ENCODE data around the gene SNORC.
"Not testable (repeated sequence)": the region's sequence is repeated elsewhere in the genome, so short reads cannot be mapped to it uniquely, and the experiment has no call there.

The SNORC gene

DNA sequence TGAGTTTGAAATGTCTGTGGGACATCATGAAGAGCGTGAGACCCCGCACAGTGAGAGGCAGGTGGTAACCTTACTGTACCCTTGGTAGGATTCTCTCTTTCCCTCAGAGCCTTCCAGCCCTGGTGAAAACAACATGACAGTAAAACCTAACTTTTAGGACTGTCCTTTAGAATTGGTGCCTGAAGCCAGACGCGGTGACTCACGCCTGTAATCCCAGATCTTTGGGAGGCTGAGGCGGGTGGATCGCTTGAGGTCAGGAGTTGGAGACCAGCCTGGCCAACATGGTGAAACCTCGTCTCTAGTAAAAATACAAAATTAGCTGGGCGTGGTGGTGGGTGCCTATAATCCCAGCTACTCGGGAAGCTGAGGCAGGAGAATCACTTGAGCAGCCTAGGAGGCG lies 18.0 kb upstream of the SNORC start:
- H3K36me3 ChIP-seq (ENCODE audit: control insufficient read depth, insufficient read depth, low read length), result peaks cover 37% of the 10 kb centered on the region
- H3K9ac ChIP-seq (ENCODE audit: low read length); H3K4me1 ChIP-seq (ENCODE audit: control insufficient read depth, insufficient read depth, low read length): not testable (repeated sequence)

DNA sequence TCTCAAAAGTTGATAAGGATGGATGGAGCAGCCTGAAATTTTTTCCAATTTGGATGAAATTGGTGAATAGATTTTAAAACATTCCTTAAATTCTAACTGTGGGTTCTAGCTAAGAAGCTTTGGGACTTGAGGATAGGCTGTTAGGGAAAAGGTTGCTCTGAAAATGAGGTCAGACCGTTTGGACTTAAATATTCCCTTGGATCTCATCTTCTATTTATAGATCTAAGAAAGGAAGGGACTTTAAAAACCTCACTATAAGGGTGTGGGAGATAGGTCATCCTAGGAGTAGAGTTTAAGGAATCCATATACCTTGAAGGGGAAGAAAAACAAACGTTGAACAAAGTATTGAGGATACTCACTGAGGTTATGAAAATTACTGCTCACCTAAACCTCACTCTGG lies 17.4 kb upstream of the SNORC start:
- H3K36me3 ChIP-seq (ENCODE audit: control insufficient read depth, insufficient read depth, low read length), result peaks cover 38% of the 10 kb centered on the region
- H3K4me3 ChIP-seq (ENCODE audit: low read length), result no peak overlapping the region

More for the DNA sequence above, 18.0 kb upstream of the SNORC start:
- not testable (repeated sequence) for H3K27me3 ChIP-seq (ENCODE audit: control insufficient read depth, insufficient read depth, low read length); H3K4me3 ChIP-seq (ENCODE audit: low read length); H3K27ac ChIP-seq (ENCODE audit: low read depth, low read length)

DNA sequence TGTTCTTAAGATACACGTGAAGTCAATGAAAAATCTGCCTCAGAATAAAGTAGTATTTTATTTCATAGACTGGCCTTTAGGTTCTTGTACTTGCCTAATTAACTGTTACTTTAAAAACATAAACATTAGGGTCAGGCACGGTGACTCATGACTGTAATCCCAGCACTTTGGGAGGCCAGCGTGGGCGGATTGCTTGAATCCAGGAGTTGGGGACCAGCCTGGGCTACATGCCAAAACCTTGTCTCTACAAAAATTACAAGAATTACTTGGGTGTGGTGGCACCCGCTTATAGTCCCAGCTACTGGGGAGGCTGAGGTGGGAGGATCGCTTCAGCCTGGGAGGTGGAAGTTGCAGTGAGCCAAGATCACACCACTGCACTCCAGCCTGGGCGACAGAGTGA lies 16.0 kb upstream of the SNORC start:
- H3K9ac ChIP-seq (ENCODE audit: low read length), result no peak overlapping the region
- H3K36me3 ChIP-seq (ENCODE audit: control insufficient read depth, insufficient read depth, low read length), result peaks cover 32% of the 10 kb centered on the region

More for the DNA sequence above, 17.4 kb upstream of the SNORC start:
- H3K4me1 ChIP-seq (ENCODE audit: control insufficient read depth, insufficient read depth, low read length), result no peaks in the 10 kb centered on the region
- H3K27me3 ChIP-seq (ENCODE audit: control insufficient read depth, insufficient read depth, low read length), result no peaks in the 10 kb centered on the region
- no peak overlapping the region for H3K27ac ChIP-seq (ENCODE audit: low read depth, low read length)
- no peak overlapping the region for H3K9ac ChIP-seq (ENCODE audit: low read length)

DNA sequence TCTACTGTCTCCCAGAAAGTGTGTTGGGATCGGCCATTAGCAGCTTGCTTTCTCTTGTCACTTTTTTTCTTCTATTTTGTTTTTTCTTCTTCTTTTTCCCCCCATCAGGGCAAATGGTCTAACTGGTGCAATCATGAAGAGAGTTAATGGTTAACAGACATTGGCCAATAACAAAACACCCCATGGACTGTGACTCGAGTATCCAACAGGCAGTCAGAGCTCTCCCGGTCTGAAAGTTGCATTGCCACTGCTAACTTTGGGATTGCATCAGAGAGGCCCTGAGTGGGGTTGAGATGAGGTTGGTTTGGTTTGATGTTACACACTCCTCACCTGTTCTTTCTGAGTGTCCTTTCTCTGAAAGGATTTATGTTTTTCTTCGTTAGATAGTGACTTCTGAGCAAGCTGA lies 12.9 kb upstream of the SNORC start:
- peaks cover 20% of the 10 kb centered on the region for H3K36me3 ChIP-seq (ENCODE audit: control insufficient read depth, insufficient read depth, low read length)
- H3K9ac ChIP-seq (ENCODE audit: low read length), result no peak overlapping the region
- H3K27ac ChIP-seq (ENCODE audit: low read depth, low read length), result no peak overlapping the region
- H3K4me1 ChIP-seq (ENCODE audit: control insufficient read depth, insufficient read depth, low read length), result no peaks in the 10 kb centered on the region
- no peak overlapping the region for H3K4me3 ChIP-seq (ENCODE audit: low read length)
- H3K27me3 ChIP-seq (ENCODE audit: control insufficient read depth, insufficient read depth, low read length), result no peaks in the 10 kb centered on the region

More for the DNA sequence above, 16.0 kb upstream of the SNORC start:
- Histone ChIP-seq H3K27me3 (ENCODE audit: control insufficient read depth, insufficient read depth, low read length) (no peaks in the 10 kb centered on the region), H3K4me3 (ENCODE audit: low read length) (no peak overlapping the region), H3K4me1 (ENCODE audit: control insufficient read depth, insufficient read depth, low read length) (no peaks in the 10 kb centered on the region), H3K27ac (ENCODE audit: low read depth, low read length) (no peak overlapping the region)

DNA sequence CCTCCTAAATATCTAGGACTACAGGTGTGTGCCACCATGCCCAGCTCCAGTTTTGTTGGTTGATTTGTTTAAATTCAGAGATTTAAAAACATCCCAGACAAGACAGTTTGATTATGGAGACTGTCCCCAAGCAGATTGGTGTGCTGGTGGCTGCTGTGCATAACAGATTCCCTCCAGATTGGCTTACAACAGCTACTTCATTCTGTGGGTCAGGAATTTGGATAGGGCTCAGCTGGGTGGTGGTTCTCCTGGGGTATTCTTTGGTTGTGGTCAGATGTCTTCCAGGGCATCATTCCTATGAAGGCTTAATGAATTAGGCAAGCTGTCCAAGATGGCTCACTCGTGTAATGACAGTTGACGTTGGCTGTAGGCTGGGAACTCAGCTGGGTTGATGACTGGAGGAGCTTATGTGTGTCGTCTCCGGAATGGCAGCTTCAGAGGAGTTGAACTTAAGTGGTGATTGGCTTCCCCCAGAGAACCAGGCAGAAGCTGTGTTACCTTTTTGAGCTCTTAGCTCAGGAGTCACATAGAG lies 10.6 kb upstream of the SNORC start:
- no peak overlapping the region for H3K27ac ChIP-seq (ENCODE audit: low read depth, low read length)
- peaks cover 23% of the 10 kb centered on the region for H3K36me3 ChIP-seq (ENCODE audit: control insufficient read depth, insufficient read depth, low read length)
- H3K27me3 ChIP-seq (ENCODE audit: control insufficient read depth, insufficient read depth, low read length), result no peaks in the 10 kb centered on the region
- H3K9ac ChIP-seq (ENCODE audit: low read length), result no peak overlapping the region
- H3K4me1 ChIP-seq (ENCODE audit: control insufficient read depth, insufficient read depth, low read length), result no peaks in the 10 kb centered on the region
- no peak overlapping the region for H3K4me3 ChIP-seq (ENCODE audit: low read length)

DNA sequence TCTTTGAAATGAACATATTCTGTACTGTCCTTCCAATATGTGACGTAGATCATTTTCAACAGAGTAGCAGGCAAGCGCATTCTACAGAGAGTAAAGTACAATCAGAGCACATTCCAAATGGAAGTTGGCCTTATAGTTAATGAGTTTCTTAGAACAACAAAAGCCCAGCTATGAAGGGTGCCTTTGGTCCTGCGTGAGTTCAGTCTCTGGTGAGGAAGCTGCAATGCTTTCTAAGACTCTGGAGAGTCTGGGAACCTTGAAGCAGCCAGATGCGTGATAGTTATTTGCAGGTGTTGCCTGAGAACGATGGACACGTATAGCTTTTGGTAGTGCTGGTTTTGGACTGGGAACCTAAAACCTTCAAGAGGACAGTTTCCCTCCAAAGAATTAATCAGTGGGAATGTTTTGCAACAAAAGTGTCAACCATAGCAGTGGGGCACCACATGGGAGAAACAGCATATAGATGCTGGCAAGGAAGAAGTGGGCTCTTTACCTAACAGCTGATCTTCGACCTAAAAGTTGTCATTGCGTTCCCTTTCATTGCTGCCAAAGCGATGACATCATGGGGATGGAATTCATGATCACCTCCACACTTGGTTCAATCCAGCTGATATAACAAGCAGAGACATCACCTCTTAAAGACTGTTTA lies 9.3 kb upstream of the SNORC start:
- Histone ChIP-seq H3K4me3 (ENCODE audit: low read length) (no peak overlapping the region), H3K9ac (ENCODE audit: low read length) (no peak overlapping the region), H3K4me1 (ENCODE audit: control insufficient read depth, insufficient read depth, low read length) (no peaks in the 10 kb centered on the region), H3K36me3 (ENCODE audit: control insufficient read depth, insufficient read depth, low read length) (peaks cover 21% of the 10 kb centered on the region), H3K27ac (ENCODE audit: low read depth, low read length) (no peak overlapping the region), H3K27me3 (ENCODE audit: control insufficient read depth, insufficient read depth, low read length) (no peaks in the 10 kb centered on the region)

DNA sequence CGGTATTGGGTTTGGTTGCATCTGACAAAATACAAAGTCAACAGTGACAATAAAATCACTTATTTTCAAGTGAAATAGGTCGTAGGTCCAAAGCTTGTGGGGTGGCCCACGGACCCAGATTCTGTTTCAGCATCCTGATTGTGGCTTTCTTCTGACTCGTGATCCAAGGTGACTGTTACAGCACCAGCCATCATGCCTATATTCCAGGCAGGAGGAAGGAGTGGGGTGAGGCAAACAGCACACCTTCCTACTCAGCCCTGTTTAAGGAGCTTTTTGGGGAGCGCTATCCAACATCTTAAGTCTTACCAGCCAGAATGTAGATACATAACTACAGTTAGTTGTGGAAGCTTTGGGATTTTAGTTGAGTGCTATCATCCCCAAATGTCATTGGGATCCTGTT lies 8.7 kb upstream of the SNORC start:
- Histone ChIP-seq H3K4me3 (ENCODE audit: low read length) (no peak overlapping the region), H3K27ac (ENCODE audit: low read depth, low read length) (no peak overlapping the region), H3K36me3 (ENCODE audit: control insufficient read depth, insufficient read depth, low read length) (peaks cover 21% of the 10 kb centered on the region)

DNA sequence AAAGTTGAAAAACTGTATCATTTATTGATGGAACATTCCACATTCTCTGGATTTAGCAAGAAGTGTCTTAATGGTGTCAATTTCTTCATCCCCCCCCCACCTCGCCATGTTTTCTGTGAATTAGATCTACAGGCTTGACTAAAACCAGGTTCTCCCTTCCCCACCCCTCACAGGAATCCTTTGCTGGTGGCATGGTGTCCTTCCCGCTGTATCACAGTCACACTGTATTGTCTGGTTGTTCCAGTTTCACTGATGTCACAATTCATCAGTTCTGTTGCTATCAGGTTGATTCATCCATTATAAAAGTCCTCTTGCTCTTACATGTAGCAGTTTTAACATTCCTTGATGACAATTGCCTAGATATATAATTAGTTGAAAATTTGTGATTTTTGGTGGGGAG lies 6.1 kb upstream of the SNORC start:
- Histone ChIP-seq H3K36me3 (ENCODE audit: control insufficient read depth, insufficient read depth, low read length) (peaks cover 11% of the 10 kb centered on the region), H3K4me3 (ENCODE audit: low read length) (no peak overlapping the region), H3K27ac (ENCODE audit: low read depth, low read length) (no peak overlapping the region), H3K27me3 (ENCODE audit: control insufficient read depth, insufficient read depth, low read length) (no peaks in the 10 kb centered on the region), H3K4me1 (ENCODE audit: control insufficient read depth, insufficient read depth, low read length) (no peaks in the 10 kb centered on the region), H3K9ac (ENCODE audit: low read length) (no peak overlapping the region)

More for the DNA sequence above, 8.7 kb upstream of the SNORC start:
- Histone ChIP-seq H3K27me3 (ENCODE audit: control insufficient read depth, insufficient read depth, low read length) (no peaks in the 10 kb centered on the region), H3K4me1 (ENCODE audit: control insufficient read depth, insufficient read depth, low read length) (no peaks in the 10 kb centered on the region), H3K9ac (ENCODE audit: low read length) (no peak overlapping the region)

DNA sequence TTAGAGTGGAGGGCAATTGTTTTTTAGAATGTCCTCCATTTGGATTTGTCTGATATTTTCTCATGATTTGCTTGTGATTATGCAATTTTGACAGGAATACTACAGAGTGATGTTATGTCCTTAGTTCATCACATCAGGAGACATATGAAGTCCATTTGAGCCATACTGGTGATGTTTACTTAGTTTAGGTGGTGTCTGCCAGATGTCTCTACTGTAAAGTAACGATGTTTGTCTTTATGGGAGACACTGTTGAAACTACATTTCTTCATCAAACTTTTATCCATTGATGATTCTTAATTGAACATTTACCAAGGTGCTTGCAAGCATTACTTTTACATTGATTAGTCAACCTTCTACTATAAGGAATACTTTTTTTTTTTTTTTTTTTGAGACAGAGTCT lies 4.9 kb upstream of the SNORC start:
- Histone ChIP-seq H3K36me3 (ENCODE audit: control insufficient read depth, insufficient read depth, low read length) (peaks cover 7% of the 10 kb centered on the region), H3K9ac (ENCODE audit: low read length) (no peak overlapping the region), H3K4me3 (ENCODE audit: low read length) (no peak overlapping the region), H3K27me3 (ENCODE audit: control insufficient read depth, insufficient read depth, low read length) (no peaks in the 10 kb centered on the region), H3K27ac (ENCODE audit: low read depth, low read length) (no peak overlapping the region), H3K4me1 (ENCODE audit: control insufficient read depth, insufficient read depth, low read length) (no peaks in the 10 kb centered on the region)

DNA sequence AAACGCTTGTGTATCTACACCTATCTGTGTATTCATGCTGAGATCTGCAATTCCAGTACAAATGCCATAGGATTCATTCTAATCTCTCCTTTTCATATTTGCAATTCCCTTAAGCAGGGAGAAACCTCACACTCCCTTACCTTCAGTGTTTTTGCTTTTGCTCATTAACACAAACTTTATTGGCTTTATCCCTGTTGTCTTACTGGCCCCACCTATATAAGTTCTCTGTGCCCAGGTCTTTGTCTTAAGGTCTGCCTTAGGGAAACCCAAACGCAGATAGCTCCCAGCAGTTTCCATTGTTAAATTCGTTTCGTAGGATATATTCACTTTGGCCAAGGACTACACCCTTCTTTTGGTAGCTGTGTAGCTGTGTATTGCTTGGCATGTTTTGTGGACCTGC lies 4.0 kb upstream of the SNORC start:
- Histone ChIP-seq H3K4me1 (ENCODE audit: control insufficient read depth, insufficient read depth, low read length) (no peaks in the 10 kb centered on the region), H3K27me3 (ENCODE audit: control insufficient read depth, insufficient read depth, low read length) (no peaks in the 10 kb centered on the region), H3K4me3 (ENCODE audit: low read length) (no peak overlapping the region), H3K27ac (ENCODE audit: low read depth, low read length) (no peak overlapping the region), H3K9ac (ENCODE audit: low read length) (no peak overlapping the region), H3K36me3 (ENCODE audit: control insufficient read depth, insufficient read depth, low read length) (peaks cover 3% of the 10 kb centered on the region)

DNA sequence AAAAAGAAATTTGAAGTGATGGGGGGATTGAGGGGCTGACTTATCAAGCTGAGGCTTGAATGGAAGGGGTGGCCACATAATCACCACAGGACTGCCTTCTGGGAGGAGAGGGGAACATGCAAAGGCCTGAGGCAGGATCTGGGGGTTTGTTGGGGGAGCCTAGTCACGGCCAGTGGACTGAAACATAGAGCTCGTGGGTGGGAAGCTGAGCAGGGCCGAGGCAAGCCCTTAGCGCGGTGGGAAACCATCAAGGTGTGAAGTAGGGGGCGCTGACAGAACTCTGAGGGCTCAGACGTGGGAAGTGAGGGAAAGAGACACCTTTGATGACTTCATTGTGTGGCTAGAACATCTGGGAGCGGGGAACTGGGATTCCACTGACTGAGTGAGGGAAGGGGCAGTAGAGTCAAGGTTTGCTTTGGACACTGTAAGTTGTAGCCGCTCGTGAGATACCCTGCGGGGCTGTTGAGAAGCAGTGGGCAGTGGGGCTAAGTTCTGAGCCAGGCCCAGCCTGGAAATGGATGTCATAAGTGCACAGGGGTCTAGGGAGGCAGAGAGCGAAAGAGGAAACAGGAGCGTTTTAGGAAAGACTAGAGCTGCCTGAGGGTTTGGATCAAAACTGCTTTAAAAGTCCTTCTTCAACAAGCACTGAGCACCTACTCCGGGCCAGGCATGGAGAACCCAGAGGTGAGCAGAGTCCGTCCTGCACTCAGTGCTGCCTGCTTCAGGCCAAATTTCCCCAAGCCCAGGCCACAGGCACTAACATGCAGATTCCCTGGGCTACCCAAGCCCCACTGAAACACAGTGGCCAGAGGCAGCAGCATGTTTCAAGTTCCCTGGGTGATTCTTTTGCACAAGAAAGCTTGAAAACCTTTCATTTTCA lies 686 bp upstream of the SNORC start:
- Histone ChIP-seq H3K9ac (ENCODE audit: low read length) (no peak overlapping the region), H3K36me3 (ENCODE audit: control insufficient read depth, insufficient read depth, low read length) (no peaks in the 10 kb centered on the region), H3K4me1 (ENCODE audit: control insufficient read depth, insufficient read depth, low read length) (no peaks in the 10 kb centered on the region), H3K4me3 (ENCODE audit: low read length) (no peak overlapping the region), H3K27me3 (ENCODE audit: control insufficient read depth, insufficient read depth, low read length) (no peaks in the 10 kb centered on the region), H3K27ac (ENCODE audit: low read depth, low read length) (no peak overlapping the region)

DNA sequence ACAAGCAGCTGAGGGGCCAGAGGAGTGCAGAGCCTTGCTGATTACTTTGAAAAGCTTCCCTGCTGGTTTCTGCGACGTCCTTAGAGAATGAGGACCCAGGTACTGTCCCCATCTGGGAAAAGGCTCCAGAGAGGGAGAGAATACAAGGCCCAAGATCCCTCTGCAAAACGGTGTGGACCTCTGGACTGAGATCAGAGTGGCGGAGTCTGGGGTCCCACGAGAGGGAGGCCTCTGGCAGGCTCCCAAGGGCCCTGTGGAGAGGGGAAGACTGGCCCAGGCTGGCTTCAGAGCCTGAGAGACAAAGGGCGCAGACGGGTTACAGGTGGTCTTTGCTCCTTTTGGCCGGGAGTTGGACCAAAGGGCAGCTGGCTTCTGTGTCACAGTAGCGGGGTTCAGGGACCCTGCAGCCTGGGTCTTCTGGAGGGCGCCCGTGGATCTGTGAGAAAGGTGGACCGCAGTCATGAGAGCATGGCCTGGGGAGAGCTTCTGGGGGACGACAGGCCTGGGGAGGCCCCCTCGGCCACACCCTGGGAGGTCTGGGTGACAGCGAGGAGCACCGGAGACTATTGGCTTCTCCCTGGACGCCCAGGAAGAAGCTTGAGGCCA lies 805 bp downstream of the SNORC start:
- Histone ChIP-seq H3K27me3 (ENCODE audit: control insufficient read depth, insufficient read depth, low read length) (no peaks in the 10 kb centered on the region), H3K9ac (ENCODE audit: low read length) (no peak overlapping the region), H3K4me3 (ENCODE audit: low read length) (no peak overlapping the region), H3K27ac (ENCODE audit: low read depth, low read length) (no peak overlapping the region), H3K36me3 (ENCODE audit: control insufficient read depth, insufficient read depth, low read length) (no peaks in the 10 kb centered on the region), H3K4me1 (ENCODE audit: control insufficient read depth, insufficient read depth, low read length) (no peaks in the 10 kb centered on the region)
